HG03175 (cell line): ENCODE data around the gene SPR.
A peak's percentile ranks its signal among the peaks of the same experiment; 100 is the strongest.
"Not testable (repeated sequence)": the region's sequence is repeated elsewhere in the genome, so short reads cannot be mapped to it uniquely, and the experiment has no call there.

Experiments used
- ATAC-seq: cut with Tn5 transposase; IDR thresholded peaks from one replicate; pipeline ENCODE4 v1.9.1; 2021; ENCODE audit warnings: mild to moderate bottlenecking, moderate library complexity; ENCODE audit not compliant: unreplicated experiment

SPR gene

GRCh38 chr2:72888438-72889202, 1.4 kb downstream of the SPR start:
- ATAC-seq: no peak

GRCh38 chr2:72889991-72890390, 2.8 kb downstream of the SPR start:
- ATAC-seq: no peak

GRCh38 chr2:72891091-72891818, 4.0 kb downstream of the SPR start:
- no peak for ATAC-seq

- ATAC-seq: peak; percentile 56
These were observed 5.4 kb downstream of the SPR start for GRCh38 chr2:72892506-72893173.

GRCh38 chr2:72893594-72894319, 6.5 kb downstream of the SPR start:
- peak; percentile 68 for ATAC-seq

- no peak for ATAC-seq
These were observed 7.3 kb downstream of the SPR start for GRCh38 chr2:72894514-72894913.

- ATAC-seq: no peak
These were observed 7.9 kb downstream of the SPR start for GRCh38 chr2:72895154-72895553.

GRCh38 chr2:72895759-72896281, 8.6 kb downstream of the SPR start:
- ATAC-seq: no peak

- no peak for ATAC-seq
These were observed 9.2 kb downstream of the SPR start for GRCh38 chr2:72896446-72896845.

GRCh38 chr2:72897785-72898584, 10.8 kb downstream of the SPR start:
- ATAC-seq: no peak

GRCh38 chr2:72898585-72898906, 11.3 kb downstream of the SPR start:
- no peak for ATAC-seq

- no peak for ATAC-seq
These were observed 13.1 kb downstream of the SPR start for GRCh38 chr2:72900191-72900825.

- no peak for ATAC-seq
These were observed 14.2 kb downstream of the SPR start for GRCh38 chr2:72901426-72901825.

GRCh38 chr2:72907369-72907768, 20.2 kb downstream of the SPR start:
- ATAC-seq: not testable (repeated sequence)

- ATAC-seq: no peak
These were observed 21.5 kb downstream of the SPR start for GRCh38 chr2:72908741-72909140.

- ATAC-seq: no peak
These were observed 24.0 kb downstream of the SPR start for GRCh38 chr2:72911256-72911655.

GRCh38 chr2:72913486-72914205, 26.4 kb downstream of the SPR start:
- no peak for ATAC-seq

GRCh38 chr2:72914206-72914559, 27.0 kb downstream of the SPR start:
- no peak for ATAC-seq

- no peak for ATAC-seq
These were observed 27.5 kb downstream of the SPR start for GRCh38 chr2:72914589-72915319.
